Measurements from ENCODE around the gene RTN4RL1. TPM values are rescaled to one million over a fixed set of nuclear protein-coding genes. Genes with fewer than 3 reads are reported as not detected.
"Not testable (repeated sequence)": the region's sequence is repeated elsewhere in the genome, so short reads cannot be mapped to it uniquely, and the experiment has no call there.

RTN4RL1 gene
- total RNA-seq, 1 donor, result 0.27 TPM

GRCh38 chr17:1992541-1992940 lies 32.6 kb downstream of the RTN4RL1 start:
- no peak overlapping the region for H3K4me3 ChIP-seq (ENCODE audit: low read depth, low read length)
- TF ChIP-seq CTCF (IDR thresholded peaks at IDR 0.05; ENCODE audit: insufficient read depth, low read length), result no peak
- no peak for DNase-seq (ENCODE audit: low read depth)

GRCh38 chr17:1989135-1989534 lies 36.0 kb downstream of the RTN4RL1 start:
- DNase-seq (ENCODE audit: low read depth), result peak; percentile 94
- no peak overlapping the region for H3K4me3 ChIP-seq (ENCODE audit: low read depth, low read length)
- TF ChIP-seq CTCF (IDR thresholded peaks at IDR 0.05; ENCODE audit: insufficient read depth, low read length), result no peak

GRCh38 chr17:1986783-1987451 lies 38.2 kb downstream of the RTN4RL1 start:
- TF ChIP-seq CTCF (IDR thresholded peaks at IDR 0.05; ENCODE audit: insufficient read depth, low read length), result no peak
- no peak for DNase-seq (ENCODE audit: low read depth)
- H3K4me3 ChIP-seq (ENCODE audit: low read depth, low read length), result no peak overlapping the region

- DNase-seq (ENCODE audit: low read depth), result no peak
- TF ChIP-seq CTCF (IDR thresholded peaks at IDR 0.05; ENCODE audit: insufficient read depth, low read length), result no peak
- no peak overlapping the region for H3K4me3 ChIP-seq (ENCODE audit: low read depth, low read length)
These were observed 39.4 kb downstream of the RTN4RL1 start for GRCh38 chr17:1985686-1986085.

GRCh38 chr17:1985093-1985492 lies 40.0 kb downstream of the RTN4RL1 start:
- no peak for TF ChIP-seq CTCF (IDR thresholded peaks at IDR 0.05; ENCODE audit: insufficient read depth, low read length)
- H3K4me3 ChIP-seq (ENCODE audit: low read depth, low read length), result no peak overlapping the region
- no peak for DNase-seq (ENCODE audit: low read depth)

GRCh38 chr17:1982793-1983366 lies 42.3 kb downstream of the RTN4RL1 start:
- not testable (repeated sequence) for H3K4me3 ChIP-seq (ENCODE audit: low read depth, low read length); DNase-seq (ENCODE audit: low read depth)

- no peak for TF ChIP-seq CTCF (IDR thresholded peaks at IDR 0.05; ENCODE audit: insufficient read depth, low read length)
- no peak for DNase-seq (ENCODE audit: low read depth)
- H3K4me3 ChIP-seq (ENCODE audit: low read depth, low read length), result no peak overlapping the region
These were observed 44.4 kb downstream of the RTN4RL1 start for GRCh38 chr17:1980665-1981250.

Data from fibroblast of the aortic adventitia (primary cell).